Activated naive CD8-positive, alpha-beta T cell treated with anti-CD3 and anti-CD28 coated beads, Interleukin-2, amount 10 ng/mL, durations not matched to agents 7 days and 5 days (primary cell): ENCODE results near the gene ELF5. TPM values are rescaled to one million over a fixed set of nuclear protein-coding genes. Genes with fewer than 3 reads are reported as not detected.

Source experiments
- ATAC-seq: fragments of 150-1000 bp; cut with Tn5 transposase; one replicate; pipeline ENCODE4 v1.10.0; 2021; ENCODE audit warnings: low read depth, moderate library complexity
- POLR2A ChIA-PET: fragments of 350-600 bp; sonication (Branson Sonifier 250); formaldehyde crosslinking; loops from one replicate; lab custom pipeline; 2021; ENCODE audit warnings: antibody characterized with exemption; lab: Charles Lee
- DNase-seq: peaks from one replicate; pipeline ENCODE4 v3.0.0; 2021
- H3K27ac Mint-ChIP-seq: one replicate; pipeline ENCODE4 v1.8.0; 2022; ENCODE audit warnings: mild to moderate bottlenecking, mixed read lengths
- H3K27me3 Mint-ChIP-seq: one replicate; pipeline ENCODE4 v1.8.0; 2022; ENCODE audit warnings: mild to moderate bottlenecking, moderate library complexity, mixed read lengths
- H3K36me3 Mint-ChIP-seq: one replicate; pipeline ENCODE4 v1.8.0; 2021; ENCODE audit warnings: mild to moderate bottlenecking, mixed read lengths
- H3K4me1 Mint-ChIP-seq: one replicate; pipeline ENCODE4 v1.8.0; 2021; ENCODE audit warnings: mixed read lengths
- H3K4me3 Mint-ChIP-seq: one replicate; pipeline ENCODE4 v1.8.0; 2022; ENCODE audit warnings: mild to moderate bottlenecking, moderate library complexity, mixed read lengths
- H3K9me3 Mint-ChIP-seq: one replicate; pipeline ENCODE4 v1.8.0; 2021; ENCODE audit warnings: mixed read lengths
- total RNA-seq, 2 experiments: library from RNA; stranded (reverse); gene quantifications; one replicate each; pipeline ENCODE4 v1.2.3, GENCODE V29; 2021

The ELF5 gene
- total RNA-seq, 2 experiments from 2014 or later, result not detected

- ATAC-seq (no peak), DNase-seq (no peak)
- POLR2A ChIA-PET, result no interaction called here
- no peaks in the 10 kb centered on the region for H3K9me3 Mint-ChIP-seq
- H3K4me1 Mint-ChIP-seq, result peaks cover 7% of the 10 kb centered on the region
- peaks cover 10% of the 10 kb centered on the region for H3K27me3 Mint-ChIP-seq
- peak overlapping the region; percentile 46 for H3K27ac Mint-ChIP-seq
- H3K36me3 Mint-ChIP-seq, result no peaks in the 10 kb centered on the region
- no peak overlapping the region for H3K4me3 Mint-ChIP-seq
Observed at GRCh38 chr11:34431979-34432378, 81.6 kb downstream of the ELF5 start.

Other genes starting within 250 kb of the ELF5 start
- under 1 TPM; 0.91 to 0.97 TPM for gene ABTB2, start 155.8 kb downstream of the ELF5 start, total RNA-seq
- gene CAT, start 74.9 kb downstream of the ELF5 start, total RNA-seq, result 10 to 100 TPM; 37.4 to 37.7 TPM
- gene EHF, start 107.3 kb upstream of the ELF5 start, total RNA-seq, result not detected